SK-N-SH (cell line): ENCODE measurements around the gene REPS2. TPM values are rescaled to one million over a fixed set of nuclear protein-coding genes. Genes with fewer than 3 reads are reported as not detected.

Experiments used
- CTCF ChIA-PET: fragments of 300-600, 350-600 bp; formaldehyde crosslinking; extraction: SDS; loops from one replicate; lab custom pipeline; 2021; lab: Yijun Ruan, JAX
- POLR2A ChIA-PET: fragments of 350-600 bp; sonication (Branson Sonifier 250); formaldehyde crosslinking; extraction: SDS; loops from one replicate; lab custom pipeline; 2020; ENCODE audit warnings: antibody characterized with exemption, inconsistent platforms; lab: Yijun Ruan, JAX
- DNase-seq: peaks from one replicate; pipeline ENCODE4 v3.0.0; 2012
- H2AFZ ChIP-seq: fragments of 200-600 bp; sonication (generic); 2 replicates; pipeline ENCODE4 v1.8.1; 2016; ENCODE audit warnings: antibody characterized with exemption, mild to moderate bottlenecking, low read depth
- H3F3A ChIP-seq: fragments of 200-600 bp; sonication (generic); replicated peaks from 2 replicates; pipeline ENCODE3; 2016; ENCODE audit warnings: antibody characterized with exemption, mild to moderate bottlenecking; ENCODE audit not compliant: insufficient read depth
- H3K27ac ChIP-seq, 2 experiments: fragments of 200-500 bp in 1 of 2; fragments of 200-600 bp in 1 of 2; sonication (Bioruptor generic) in 1 of 2; sonication (generic), shearing (Covaris generic) in 1 of 2; 2 replicates each; pipeline versions ENCODE4 v1.5.1 to v1.6.1; 2014 to 2016; ENCODE audit warnings: low read depth in 2 of 2, inconsistent platforms in 1 of 2, low read length in 1 of 2, mild to moderate bottlenecking in 1 of 2, mixed read lengths in 1 of 2
- H3K27me3 ChIP-seq: fragments of 200-600 bp; sonication (generic), shearing (Covaris generic); 2 replicates; pipeline ENCODE4 v1.6.1; 2016; ENCODE audit warnings: mixed run types; ENCODE audit not compliant: insufficient read depth
- H3K36me3 ChIP-seq, 2 experiments: fragments of 200-500 bp in 1 of 2; fragments of 200-600 bp in 1 of 2; sonication (Bioruptor generic) in 1 of 2; sonication (generic) in 1 of 2; replicated peaks in 1 of 2; 2 replicates each; pipeline versions ENCODE3 to v1.5.1; 2014 to 2016; ENCODE audit warnings: low read length in 1 of 2, mild to moderate bottlenecking in 1 of 2; ENCODE audit not compliant: insufficient read depth in 2 of 2, control insufficient read depth in 1 of 2
- H3K4me1 ChIP-seq, 2 experiments: fragments of 200-500 bp in 1 of 2; fragments of 200-600 bp in 1 of 2; sonication (Bioruptor generic) in 1 of 2; sonication (generic), shearing (Covaris generic) in 1 of 2; 2 replicates each; pipeline versions ENCODE4 v1.5.1 to v1.6.1; 2014 to 2016; ENCODE audit warnings: low read depth in 1 of 2, low read length in 1 of 2, mixed run types in 1 of 2; ENCODE audit not compliant: insufficient read depth in 2 of 2, control insufficient read depth in 1 of 2
- H3K4me2 ChIP-seq: fragments of 200-600 bp; sonication (generic), shearing (Covaris generic); 2 replicates; pipeline ENCODE4 v1.6.1; 2017; ENCODE audit warnings: mixed run types
- H3K4me3 ChIP-seq, 2 experiments: fragments of 200-500 bp in 1 of 2; fragments of 200-600 bp in 1 of 2; sonication (Bioruptor generic) in 1 of 2; sonication (generic), shearing (Covaris generic) in 1 of 2; 2 replicates each; pipeline versions ENCODE4 v1.5.1 to v1.8.1; 2014 to 2016; ENCODE audit warnings: low read depth in 2 of 2, inconsistent platforms in 1 of 2, low read length in 1 of 2, mild to moderate bottlenecking in 1 of 2, mixed read lengths in 1 of 2, moderate library complexity in 1 of 2
- H3K79me2 ChIP-seq: fragments of 200-600 bp; sonication (generic); 2 replicates; pipeline ENCODE4 v1.8.1; 2017; ENCODE audit warnings: mild to moderate bottlenecking; ENCODE audit not compliant: insufficient read depth
- H3K9ac ChIP-seq: fragments of 200-600 bp; sonication (generic); 2 replicates; pipeline ENCODE4 v1.6.1; 2017; ENCODE audit warnings: mixed run types
- H3K9me2 ChIP-seq: fragments of 200-600 bp; sonication (generic); 2 replicates; pipeline ENCODE4 v1.6.1; 2017; ENCODE audit warnings: mixed run types
- H3K9me3 ChIP-seq: fragments of 200-600 bp; sonication (generic); 2 replicates; pipeline ENCODE4 v1.6.1; 2017; ENCODE audit warnings: mixed run types, mild to moderate bottlenecking, moderate library complexity
- H4K20me1 ChIP-seq: fragments of 200-600 bp; sonication (generic); 2 replicates; pipeline ENCODE4 v1.6.1; 2017; ENCODE audit warnings: mild to moderate bottlenecking, mixed run types; ENCODE audit not compliant: insufficient read depth
- CHD2 ChIP-seq: fragments of 150-350 bp; IDR thresholded peaks from 2 replicates; pipeline ENCODE4 v1.6.1; 2018; ENCODE audit warnings: low read length; ENCODE audit not compliant: partially characterized antibody
- FOXJ3 ChIP-seq: sonication (generic); formaldehyde crosslinking; IDR thresholded peaks from 2 replicates; pipeline ENCODE4 v1.5.1; 2020; ENCODE audit warnings: mild to moderate bottlenecking, missing genetic modification reagents
- IRF3 ChIP-seq: fragments of 150-350 bp; IDR thresholded peaks from 2 replicates; pipeline ENCODE4 v1.6.1; 2016; ENCODE audit warnings: mild to moderate bottlenecking, low read depth, low read length
- JUND ChIP-seq: IDR thresholded peaks from 2 replicates; pipeline ENCODE4 v1.4.0; 2012
- MAX ChIP-seq: IDR thresholded peaks from 2 replicates; pipeline ENCODE4 v1.4.0; 2012; ENCODE audit warnings: low read depth
- NFIC ChIP-seq: IDR thresholded peaks from 2 replicates; pipeline ENCODE4 v1.4.0; 2012; ENCODE audit warnings: borderline replicate concordance
- PBX3 ChIP-seq: IDR thresholded peaks from 2 replicates; pipeline ENCODE4; 2012
- POLR2AphosphoS5 ChIP-seq: IDR thresholded peaks from 2 replicates; pipeline ENCODE4 v1.6.1; 2012; ENCODE audit warnings: low read depth, low read length
- RCOR1 ChIP-seq: fragments of 150-350 bp; IDR thresholded peaks from 2 replicates; pipeline ENCODE4 v1.6.1; 2017; ENCODE audit warnings: antibody characterized with exemption, low read length
- RFX5 ChIP-seq: IDR thresholded peaks from 2 replicates; pipeline ENCODE4 v1.6.1; 2012; ENCODE audit warnings: mild to moderate bottlenecking, improper control_type of control experiment, low read length
- SIN3A ChIP-seq: IDR thresholded peaks from 2 replicates; pipeline ENCODE4 v1.6.1; 2012; ENCODE audit warnings: low read depth, mild to moderate bottlenecking, low read length, moderate library complexity, borderline replicate concordance
- TCF12 ChIP-seq: IDR thresholded peaks from 2 replicates; pipeline ENCODE4 v1.4.0; 2012
- USF1 ChIP-seq: IDR thresholded peaks from 2 replicates; pipeline ENCODE4 v1.4.0; 2012; ENCODE audit warnings: low read depth, borderline replicate concordance
- YY1 ChIP-seq: IDR thresholded peaks from 2 replicates; pipeline ENCODE4 v1.4.0; 2012; ENCODE audit warnings: low read depth, mild to moderate bottlenecking
- WGBS: methylation state at CpG from one replicate; pipeline ENCODE4 v1.1.6; 2017; ENCODE audit warnings: low lambda C conversion rate; 5-methylcytosine and 5-hydroxymethylcytosine counted together
- polyA plus RNA-seq, 3 experiments: library from polyadenylated mRNA; depleted of rRNA; stranded (reverse); fragments of >200 nt; gene quantifications; 2 replicates each; pipeline ENCODE4 v1.2.3, GENCODE V29; 2012

REPS2 gene
- polyA plus RNA-seq, 1 of the 3 experiments (the other 2 are of a cell fraction), result 0.62 TPM

GRCh38 chrX:17028356-17028755, 81.9 kb downstream of the REPS2 start:
- no peak overlapping the region for H3K4me3 ChIP-seq
- TF ChIP-seq TCF12 (no peak), YY1 (no peak), RFX5 (no peak), IRF3 (no peak), MAX (no peak), SIN3A (no peak), FOXJ3 (CRISPR knock-in tag) (no peak), RCOR1 (no peak), JUND (no peak)
- no peak for DNase-seq
- no peak overlapping the region for H3K4me2 ChIP-seq
- H3F3A ChIP-seq, result no peaks in the 10 kb centered on the region
- no peaks in the 10 kb centered on the region for H3K9me3 ChIP-seq
- no peaks in the 10 kb centered on the region for H3K36me3 ChIP-seq
- ChIA-PET CTCF (interaction anchor here (1.5 kb wide), 1 partner anchor 21 kb away, joined by 3 read pairs; no protein-coding TSS in a partner anchor), POLR2A (no interaction called here)
- no peaks in the 10 kb centered on the region for H3K9me2 ChIP-seq
- H4K20me1 ChIP-seq, result no peaks in the 10 kb centered on the region
- no peaks in the 10 kb centered on the region for H3K79me2 ChIP-seq
- H2AFZ ChIP-seq, result no peak overlapping the region
- H3K27me3 ChIP-seq, result 0 out of 2 replicates have a peak, but pooled peaks cover 3% of the 10 kb centered on the region
- no peak overlapping the region for H3K9ac ChIP-seq
- H3K4me1 ChIP-seq, result peaks cover 0 to 4% of the 10 kb centered on the region in 2 experiments; a peak in 1 of 4 replicates
- H3K27ac ChIP-seq, result no peak overlapping the region

GRCh38 chrX:17030092-17030491, 83.6 kb downstream of the REPS2 start:
- Histone ChIP-seq H3K79me2 (no peaks in the 10 kb centered on the region), H3K36me3 (no peaks in the 10 kb centered on the region), H3K4me2 (no peak overlapping the region), H3K9me3 (no peaks in the 10 kb centered on the region), H3K9ac (no peak overlapping the region), H3K4me1 (peaks cover 0 to under 1% of the 10 kb centered on the region in 2 experiments; a peak in 1 of 4 replicates), H2AFZ (no peak overlapping the region), H3K4me3 (no peak overlapping the region), H3K27ac (no peak overlapping the region), H3F3A (no peaks in the 10 kb centered on the region), H3K9me2 (no peaks in the 10 kb centered on the region), H4K20me1 (no peaks in the 10 kb centered on the region), H3K27me3 (0 out of 2 replicates have a peak, but pooled peaks cover 3% of the 10 kb centered on the region)
- TF ChIP-seq CHD2 (no peak), SIN3A (no peak), NFIC (no peak), POLR2AphosphoS5 (no peak), RFX5 (no peak), USF1 (no peak), PBX3 (no peak)
- ChIA-PET CTCF (interaction anchor here (1.1 kb wide), 1 partner anchor 10 kb away, joined by 4 read pairs; no protein-coding TSS in a partner anchor), POLR2A (no interaction called here)
- 51% methylated on average over 4 of the region's 4 CpGs for WGBS
- no peak for DNase-seq
